A673 (cell line): ENCODE data around the gene GAB2.

Experiments used
- CTCF ChIP-seq: fragments of 300-800, 200-600 bp; sonication (generic); conservative IDR thresholded peaks from 2 replicates; pipeline ENCODE4 v1.5.1; 2017; ENCODE audit warnings: low read depth, mild to moderate bottlenecking, antibody characterized with exemption, low read length, moderate library complexity, mixed read lengths
- EZH2 ChIP-seq: fragments of 200-600 bp; sonication (generic); IDR thresholded peaks from 2 replicates; pipeline ENCODE4 v1.6.1; 2017; ENCODE audit warnings: borderline replicate concordance, low read depth, mild to moderate bottlenecking, mixed read lengths, antibody characterized with exemption, low read length; ENCODE audit not compliant: poor library complexity, severe bottlenecking

GRCh38 chr11:78420255-78420764 lies 2.7 kb upstream of the GAB2 start:
- peak; percentile 96 for TF ChIP-seq CTCF
- TF ChIP-seq EZH2 = no peak
